HG03558 (cell line): ENCODE measurements around the gene RARG.
A peak's percentile ranks its signal among the peaks of the same experiment; 100 is the strongest.
"Not testable (repeated sequence)": the region's sequence is repeated elsewhere in the genome, so short reads cannot be mapped to it uniquely, and the experiment has no call there.

ENCODE experiments used
- ATAC-seq: cut with Tn5 transposase; IDR thresholded peaks from one replicate; pipeline ENCODE4 v1.9.1; 2021; ENCODE audit warnings: moderate number of reproducible peaks; ENCODE audit not compliant: unreplicated experiment; ENCODE audit errors: extremely low read depth

The RARG gene

GRCh38 chr12:53214221-53214620 lies 17.8 kb downstream of the RARG start:
- ATAC-seq = no peak

- no peak for ATAC-seq
Measured at GRCh38 chr12:53213348-53213747, 18.7 kb downstream of the RARG start.

GRCh38 chr12:53212931-53213330 lies 19.1 kb downstream of the RARG start:
- ATAC-seq = no peak

- ATAC-seq = no peak
Measured at GRCh38 chr12:53211476-53212381, 20.3 kb downstream of the RARG start.

- ATAC-seq = no peak
Measured at GRCh38 chr12:53210843-53211242, 21.2 kb downstream of the RARG start.

- no peak for ATAC-seq
Measured at GRCh38 chr12:53208877-53209463, 23.0 kb downstream of the RARG start.

- no peak for ATAC-seq
Measured at GRCh38 chr12:53208435-53208834, 23.6 kb downstream of the RARG start.

GRCh38 chr12:53207042-53207441 lies 25.0 kb downstream of the RARG start, which contains the start of gene ITGB7:
TSS of gene ITGB7 (minus strand) at chr12:53207251. CDS start at chr12:53200443, 6,808 bp downstream.
- ATAC-seq = no peak

GRCh38 chr12:53205747-53206419 lies 26.1 kb downstream of the RARG start:
- peak; percentile 33 for ATAC-seq

- ATAC-seq = no peak
Measured at GRCh38 chr12:53204351-53204750, 27.7 kb downstream of the RARG start.

GRCh38 chr12:53202316-53202715 lies 29.7 kb downstream of the RARG start:
- not testable (repeated sequence) for ATAC-seq

GRCh38 chr12:53201639-53202038 lies 30.4 kb downstream of the RARG start:
- ATAC-seq = no peak

- no peak for ATAC-seq
Measured at GRCh38 chr12:53201177-53201541, 30.9 kb downstream of the RARG start.

- peak; percentile 41 for ATAC-seq
Measured at GRCh38 chr12:53200458-53201176, 31.4 kb downstream of the RARG start.

- ATAC-seq = no peak
Measured at GRCh38 chr12:53200107-53200457, 31.9 kb downstream of the RARG start.

- no peak for ATAC-seq
Measured at GRCh38 chr12:53199700-53200099, 32.3 kb downstream of the RARG start.

- no peak for ATAC-seq
Measured at GRCh38 chr12:53198486-53199110, 33.4 kb downstream of the RARG start.

- ATAC-seq = no peak
Measured at GRCh38 chr12:53197011-53197640, 34.9 kb downstream of the RARG start.

- ATAC-seq = no peak
Measured at GRCh38 chr12:53196486-53196885, 35.5 kb downstream of the RARG start.
